Stimulated activated CD4-positive, alpha-beta T cell treated with anti-CD3 and anti-CD28 coated beads, TNF-alpha, amount 100 ng/mL, for 24 hours (primary cell): Measurements from ENCODE around the gene FAM204A.

Experiments
- DNase-seq, 3 experiments: peaks; one replicate each; pipeline ENCODE4 v3.0.0-alpha.2; 2020; ENCODE audit warnings: low read depth in 3 of 3

Gene FAM204A

GRCh38 chr10:118277871-118278270 lies 64.3 kb downstream of the FAM204A start:
- DNase-seq: no peak

- no peak for DNase-seq
Measured at GRCh38 chr10:118276727-118277126, 65.4 kb downstream of the FAM204A start.

- DNase-seq: no peak
Measured at GRCh38 chr10:118276204-118276603, 65.9 kb downstream of the FAM204A start.

GRCh38 chr10:118273662-118274061 lies 68.5 kb downstream of the FAM204A start:
- no peak for DNase-seq

GRCh38 chr10:118272767-118273166 lies 69.4 kb downstream of the FAM204A start:
- no peak for DNase-seq

- DNase-seq: no peak
Measured at GRCh38 chr10:118272149-118272721, 69.9 kb downstream of the FAM204A start.

GRCh38 chr10:118271671-118272070 lies 70.5 kb downstream of the FAM204A start:
- no peak for DNase-seq

GRCh38 chr10:118266098-118266748 lies 75.9 kb downstream of the FAM204A start:
- DNase-seq: no peak

- no peak for DNase-seq
Measured at GRCh38 chr10:118264838-118265470, 77.2 kb downstream of the FAM204A start.

- DNase-seq: no peak
Measured at GRCh38 chr10:118264252-118264651, 77.9 kb downstream of the FAM204A start.

GRCh38 chr10:118262538-118262937 lies 79.6 kb downstream of the FAM204A start:
- no peak for DNase-seq

GRCh38 chr10:118259288-118259906 lies 82.7 kb downstream of the FAM204A start:
- DNase-seq: peak in 1 of 3 experiments; percentile 19

- DNase-seq: no peak
Measured at GRCh38 chr10:118258285-118258684, 83.8 kb downstream of the FAM204A start.

GRCh38 chr10:118256825-118257570 lies 85.1 kb downstream of the FAM204A start:
- no peak for DNase-seq

- DNase-seq: no peak
Measured at GRCh38 chr10:118256209-118256608, 85.9 kb downstream of the FAM204A start.

GRCh38 chr10:118255355-118255754 lies 86.8 kb downstream of the FAM204A start:
- no peak for DNase-seq

GRCh38 chr10:118254654-118255053 lies 87.5 kb downstream of the FAM204A start:
- DNase-seq: no peak

GRCh38 chr10:118253397-118253796 lies 88.7 kb downstream of the FAM204A start:
- no peak for DNase-seq

- DNase-seq: no peak
Measured at GRCh38 chr10:118251791-118252190, 90.3 kb downstream of the FAM204A start.

GRCh38 chr10:118249714-118250113 lies 92.4 kb downstream of the FAM204A start:
- no peak for DNase-seq
